ENCODE measurements around the gene SLC24A4. TPM values are rescaled to one million over a fixed set of nuclear protein-coding genes. Genes with fewer than 3 reads are reported as not detected.

The SLC24A4 gene
- total and polyA plus RNA-seq, 2 experiments from 2014 or later, result 0.46 to 0.50 TPM

DNA sequence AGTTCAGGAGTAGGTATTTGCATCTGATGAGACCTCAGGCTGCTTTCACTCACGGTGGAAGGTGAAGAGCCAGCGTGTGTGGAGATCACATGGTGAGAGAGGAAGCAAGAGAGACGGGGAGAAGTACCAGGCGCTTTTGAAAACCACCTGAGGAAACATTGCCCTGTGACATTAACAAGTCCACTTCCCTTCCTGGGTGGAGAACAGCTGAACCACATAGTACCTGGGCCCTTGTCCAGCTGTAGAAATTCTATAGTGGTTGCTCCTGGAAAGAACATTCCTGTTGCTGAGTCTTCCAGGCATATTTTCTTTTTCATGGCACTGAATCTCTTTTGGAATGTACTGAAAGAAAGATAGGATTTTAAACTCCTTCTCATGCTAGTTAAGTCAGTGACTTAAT is 103.3 kb downstream of the SLC24A4 start:
- no peak overlapping the region for H2AFZ ChIP-seq
- TF ChIP-seq, protein P1, sequence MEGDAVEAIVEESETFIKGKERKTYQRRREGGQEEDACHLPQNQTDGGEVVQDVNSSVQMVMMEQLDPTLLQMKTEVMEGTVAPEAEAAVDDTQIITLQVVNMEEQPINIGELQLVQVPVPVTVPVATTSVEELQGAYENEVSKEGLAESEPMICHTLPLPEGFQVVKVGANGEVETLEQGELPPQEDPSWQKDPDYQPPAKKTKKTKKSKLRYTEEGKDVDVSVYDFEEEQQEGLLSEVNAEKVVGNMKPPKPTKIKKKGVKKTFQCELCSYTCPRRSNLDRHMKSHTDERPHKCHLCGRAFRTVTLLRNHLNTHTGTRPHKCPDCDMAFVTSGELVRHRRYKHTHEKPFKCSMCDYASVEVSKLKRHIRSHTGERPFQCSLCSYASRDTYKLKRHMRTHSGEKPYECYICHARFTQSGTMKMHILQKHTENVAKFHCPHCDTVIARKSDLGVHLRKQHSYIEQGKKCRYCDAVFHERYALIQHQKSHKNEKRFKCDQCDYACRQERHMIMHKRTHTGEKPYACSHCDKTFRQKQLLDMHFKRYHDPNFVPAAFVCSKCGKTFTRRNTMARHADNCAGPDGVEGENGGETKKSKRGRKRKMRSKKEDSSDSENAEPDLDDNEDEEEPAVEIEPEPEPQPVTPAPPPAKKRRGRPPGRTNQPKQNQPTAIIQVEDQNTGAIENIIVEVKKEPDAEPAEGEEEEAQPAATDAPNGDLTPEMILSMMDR (IDR thresholded peaks at IDR 0.05; ENCODE audit: poor library complexity), result no peak
- no peak for TF ChIP-seq EZH2phosphoT487 (IDR thresholded peaks at IDR 0.05; ENCODE audit: low read depth, severe bottlenecking, unreplicated experiment)
- no peak for TF ChIP-seq EZH2 (IDR thresholded peaks at IDR 0.05; ENCODE audit: borderline replicate concordance)
- no peak overlapping the region for H3K4me2 ChIP-seq
- H3K36me3 ChIP-seq (replicated peaks; ENCODE audit: insufficient read depth, low read depth), result no peaks in the 10 kb centered on the region
- H3K4me3 ChIP-seq, result no peak overlapping the region
- H3K4me1 ChIP-seq (ENCODE audit: insufficient read depth), result peaks cover 6% of the 10 kb centered on the region
- H4K20me1 ChIP-seq (ENCODE audit: insufficient read depth, poor library complexity, severe bottlenecking), result no peaks in the 10 kb centered on the region
- peak overlapping the region; percentile 67 for H3K27ac ChIP-seq
- no peak for DNase-seq (ENCODE audit: low spot score)
- H3K79me2 ChIP-seq, result no peaks in the 10 kb centered on the region
- H3K9me3 ChIP-seq (ENCODE audit: low read depth), result no peaks in the 10 kb centered on the region
- WGBS (ENCODE audit: low lambda C conversion rate, missing lambda C conversion rate), result 41% methylated on average over 4 of the region's 4 CpGs
- H3K27me3 ChIP-seq, result no peaks in the 10 kb centered on the region
- no peaks in the 10 kb centered on the region for H3K9me2 ChIP-seq (replicated peaks; ENCODE audit: insufficient read depth)

DNA sequence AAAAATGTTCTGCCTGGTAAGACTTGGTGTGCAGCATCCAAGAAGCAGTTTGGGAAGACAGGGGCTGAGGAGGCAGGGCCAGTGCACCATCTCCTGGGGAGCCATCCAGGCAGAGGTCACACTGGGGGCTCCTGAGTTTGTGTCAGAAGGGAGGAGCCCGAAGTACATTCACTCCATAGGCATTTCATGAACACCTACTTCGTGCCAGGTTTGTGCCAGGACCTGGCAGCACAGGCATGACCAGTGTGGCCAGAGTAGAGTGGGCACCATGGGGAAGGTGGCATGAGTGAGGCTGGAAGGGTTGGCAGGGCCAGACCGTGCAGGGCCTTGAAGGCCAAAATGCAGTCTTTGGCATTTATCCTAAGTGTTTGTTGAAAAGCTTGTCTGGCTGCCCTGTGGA is 104.1 kb downstream of the SLC24A4 start:
- Histone ChIP-seq H2AFZ (no peak overlapping the region), H4K20me1 (ENCODE audit: insufficient read depth, poor library complexity, severe bottlenecking) (no peaks in the 10 kb centered on the region), H3K4me2 (no peak overlapping the region), H3K9me2 (replicated peaks; ENCODE audit: insufficient read depth) (no peaks in the 10 kb centered on the region), H3K4me3 (no peak overlapping the region), H3K4me1 (ENCODE audit: insufficient read depth) (peaks cover 6% of the 10 kb centered on the region), H3K36me3 (replicated peaks; ENCODE audit: insufficient read depth, low read depth) (no peaks in the 10 kb centered on the region), H3K27me3 (no peaks in the 10 kb centered on the region), H3K79me2 (no peaks in the 10 kb centered on the region), H3K9me3 (ENCODE audit: low read depth) (no peaks in the 10 kb centered on the region), H3K27ac (peak overlapping the region; percentile 67)
- DNase-seq (ENCODE audit: low spot score), result no peak
- WGBS (ENCODE audit: low lambda C conversion rate, missing lambda C conversion rate), result 88% methylated on average over 3 of the region's 3 CpGs
- TF ChIP-seq EZH2 (IDR thresholded peaks at IDR 0.05; ENCODE audit: borderline replicate concordance) (no peak), EZH2phosphoT487 (IDR thresholded peaks at IDR 0.05; ENCODE audit: low read depth, severe bottlenecking, unreplicated experiment) (no peak)
- TF ChIP-seq, protein P1 (IDR thresholded peaks at IDR 0.05; ENCODE audit: poor library complexity), result no peak

DNA sequence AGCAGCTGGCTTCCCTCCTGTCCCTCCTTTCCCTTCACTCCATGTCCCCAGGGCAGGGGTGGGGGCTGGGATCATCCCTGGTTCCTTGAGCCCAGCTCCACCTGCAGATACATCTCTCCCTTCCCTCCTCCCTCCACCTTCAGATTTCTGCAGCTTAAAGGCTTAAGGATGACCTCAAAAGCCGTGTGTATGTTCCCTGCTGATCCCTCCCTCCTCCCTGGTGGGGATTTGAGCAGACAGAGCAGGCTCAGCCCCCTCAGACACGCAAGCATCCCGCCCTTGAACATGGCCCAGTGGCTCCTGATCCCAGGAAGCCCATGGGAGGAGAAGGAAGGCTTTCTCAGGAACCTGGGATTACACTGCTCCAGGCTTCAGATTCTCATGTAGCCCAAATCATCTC is 107.7 kb downstream of the SLC24A4 start:
- no peak overlapping the region for H3K27ac ChIP-seq
- no peaks in the 10 kb centered on the region for H3K79me2 ChIP-seq
- H3K27me3 ChIP-seq, result no peaks in the 10 kb centered on the region
- no peak overlapping the region for H2AFZ ChIP-seq
- TF ChIP-seq, protein P1 (IDR thresholded peaks at IDR 0.05; ENCODE audit: poor library complexity), result no peak
- no peak for TF ChIP-seq EZH2 (IDR thresholded peaks at IDR 0.05; ENCODE audit: borderline replicate concordance)
- TF ChIP-seq EZH2phosphoT487 (IDR thresholded peaks at IDR 0.05; ENCODE audit: low read depth, severe bottlenecking, unreplicated experiment), result no peak
- no peak for DNase-seq (ENCODE audit: low spot score)
- no peaks in the 10 kb centered on the region for H3K9me2 ChIP-seq (replicated peaks; ENCODE audit: insufficient read depth)
- H3K4me2 ChIP-seq, result no peak overlapping the region
- H3K4me1 ChIP-seq (ENCODE audit: insufficient read depth), result peaks cover 6% of the 10 kb centered on the region
- H4K20me1 ChIP-seq (ENCODE audit: insufficient read depth, poor library complexity, severe bottlenecking), result no peaks in the 10 kb centered on the region
- H3K36me3 ChIP-seq (replicated peaks; ENCODE audit: insufficient read depth, low read depth), result no peaks in the 10 kb centered on the region
- no peaks in the 10 kb centered on the region for H3K9me3 ChIP-seq (ENCODE audit: low read depth)
- no peak overlapping the region for H3K4me3 ChIP-seq
- 49% methylated on average over 3 of the region's 3 CpGs for WGBS (ENCODE audit: low lambda C conversion rate, missing lambda C conversion rate)

All from hepatocyte (in vitro differentiated cells).